22Rv1 (cell line): ENCODE results near the gene LHPP.

Source experiments
- ZFX ChIP-seq: fragments of 450-650 bp; IDR thresholded peaks from 2 replicates; pipeline ENCODE4 v1.6.1; 2017; ENCODE audit warnings: antibody characterized with exemption, borderline replicate concordance
- TF ChIP-seq, protein P1 (sequence below): fragments of 450-650 bp; IDR thresholded peaks from 2 replicates; pipeline ENCODE4 v1.5.1; 2017; ENCODE audit warnings: mild to moderate bottlenecking

DNA sequence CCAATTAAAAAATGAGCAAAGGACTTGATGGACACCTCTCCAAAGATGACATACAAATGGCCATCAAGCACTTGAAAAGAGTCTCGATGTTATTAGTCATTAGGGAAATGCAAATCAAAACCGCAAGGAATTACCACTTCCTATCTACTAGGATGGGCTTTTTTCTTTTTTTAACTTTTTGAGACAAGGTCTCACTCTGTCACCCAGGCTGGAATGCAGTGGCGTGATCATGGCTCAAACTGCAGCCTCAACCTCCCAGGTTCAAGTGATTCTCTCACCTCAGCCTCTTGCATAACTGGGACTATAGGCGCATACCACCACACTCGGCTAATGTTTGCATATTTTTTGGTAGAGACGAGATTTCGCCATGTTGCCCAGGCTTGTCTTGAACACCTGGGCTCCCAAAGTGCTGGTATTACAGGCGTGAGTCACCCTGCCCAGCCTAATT lies 25.4 kb upstream of the LHPP start:
- TF ChIP-seq, protein P1, sequence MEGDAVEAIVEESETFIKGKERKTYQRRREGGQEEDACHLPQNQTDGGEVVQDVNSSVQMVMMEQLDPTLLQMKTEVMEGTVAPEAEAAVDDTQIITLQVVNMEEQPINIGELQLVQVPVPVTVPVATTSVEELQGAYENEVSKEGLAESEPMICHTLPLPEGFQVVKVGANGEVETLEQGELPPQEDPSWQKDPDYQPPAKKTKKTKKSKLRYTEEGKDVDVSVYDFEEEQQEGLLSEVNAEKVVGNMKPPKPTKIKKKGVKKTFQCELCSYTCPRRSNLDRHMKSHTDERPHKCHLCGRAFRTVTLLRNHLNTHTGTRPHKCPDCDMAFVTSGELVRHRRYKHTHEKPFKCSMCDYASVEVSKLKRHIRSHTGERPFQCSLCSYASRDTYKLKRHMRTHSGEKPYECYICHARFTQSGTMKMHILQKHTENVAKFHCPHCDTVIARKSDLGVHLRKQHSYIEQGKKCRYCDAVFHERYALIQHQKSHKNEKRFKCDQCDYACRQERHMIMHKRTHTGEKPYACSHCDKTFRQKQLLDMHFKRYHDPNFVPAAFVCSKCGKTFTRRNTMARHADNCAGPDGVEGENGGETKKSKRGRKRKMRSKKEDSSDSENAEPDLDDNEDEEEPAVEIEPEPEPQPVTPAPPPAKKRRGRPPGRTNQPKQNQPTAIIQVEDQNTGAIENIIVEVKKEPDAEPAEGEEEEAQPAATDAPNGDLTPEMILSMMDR: no peak
- no peak for TF ChIP-seq ZFX
